ENCODE results near the gene MYO5A.

GRCh38 chr15:52369455-52369854 is 159.2 kb downstream of the MYO5A start:
- TF ChIP-seq CTCF (IDR thresholded peaks at IDR 0.05) (no peak), POLR2A (IDR thresholded peaks at IDR 0.05) (no peak), EP300 (IDR thresholded peaks at IDR 0.05; ENCODE audit: low read depth) (no peak)

Measured in transverse colon (tissue), 3 donors.